GM21723 (cell line): ENCODE measurements around the gene GRM8.

Experiments
- ATAC-seq: cut with Tn5 transposase; IDR thresholded peaks from one replicate; pipeline ENCODE4 v1.9.1; 2021; ENCODE audit warnings: mild to moderate bottlenecking, moderate library complexity; ENCODE audit not compliant: unreplicated experiment

GRM8 gene

DNA sequence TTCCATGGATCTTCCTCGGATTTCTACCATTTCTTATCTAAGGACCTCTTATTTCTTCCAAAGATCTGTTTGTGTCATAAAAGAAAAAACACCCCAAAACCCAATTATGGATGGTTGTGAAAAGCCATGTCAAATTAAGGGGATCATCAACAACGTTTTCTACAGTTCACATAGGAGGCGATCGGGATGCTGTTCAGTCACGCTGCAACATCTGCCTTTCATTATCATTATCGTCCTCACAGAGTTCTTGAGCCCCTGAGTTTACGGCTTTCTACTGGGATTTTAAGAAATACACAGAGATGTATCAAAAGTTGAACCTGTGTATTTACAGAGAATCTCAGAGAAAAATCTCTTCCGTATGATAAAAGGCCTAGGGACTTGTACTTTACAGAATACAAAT, 101.4 kb downstream of the GRM8 start:
- ATAC-seq = no peak

DNA sequence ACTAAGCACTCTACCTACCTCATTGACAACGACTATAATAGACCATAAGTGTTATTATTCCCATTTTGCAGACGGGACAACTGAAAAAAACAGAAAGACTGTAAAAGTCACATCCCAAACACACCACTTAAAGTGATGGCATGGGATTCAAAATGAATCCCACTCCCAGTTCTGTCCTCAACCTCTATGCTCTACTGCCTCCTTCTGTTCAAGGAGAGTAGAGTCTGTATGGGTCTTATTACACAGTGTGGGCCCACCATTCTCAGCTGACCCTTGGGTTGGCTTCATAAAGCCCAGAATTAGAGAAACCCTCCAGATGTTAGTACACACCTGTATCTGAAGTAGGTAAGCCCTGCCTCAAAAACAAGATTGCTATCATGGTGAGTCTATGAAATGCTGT, 102.2 kb downstream of the GRM8 start:
- no peak for ATAC-seq

DNA sequence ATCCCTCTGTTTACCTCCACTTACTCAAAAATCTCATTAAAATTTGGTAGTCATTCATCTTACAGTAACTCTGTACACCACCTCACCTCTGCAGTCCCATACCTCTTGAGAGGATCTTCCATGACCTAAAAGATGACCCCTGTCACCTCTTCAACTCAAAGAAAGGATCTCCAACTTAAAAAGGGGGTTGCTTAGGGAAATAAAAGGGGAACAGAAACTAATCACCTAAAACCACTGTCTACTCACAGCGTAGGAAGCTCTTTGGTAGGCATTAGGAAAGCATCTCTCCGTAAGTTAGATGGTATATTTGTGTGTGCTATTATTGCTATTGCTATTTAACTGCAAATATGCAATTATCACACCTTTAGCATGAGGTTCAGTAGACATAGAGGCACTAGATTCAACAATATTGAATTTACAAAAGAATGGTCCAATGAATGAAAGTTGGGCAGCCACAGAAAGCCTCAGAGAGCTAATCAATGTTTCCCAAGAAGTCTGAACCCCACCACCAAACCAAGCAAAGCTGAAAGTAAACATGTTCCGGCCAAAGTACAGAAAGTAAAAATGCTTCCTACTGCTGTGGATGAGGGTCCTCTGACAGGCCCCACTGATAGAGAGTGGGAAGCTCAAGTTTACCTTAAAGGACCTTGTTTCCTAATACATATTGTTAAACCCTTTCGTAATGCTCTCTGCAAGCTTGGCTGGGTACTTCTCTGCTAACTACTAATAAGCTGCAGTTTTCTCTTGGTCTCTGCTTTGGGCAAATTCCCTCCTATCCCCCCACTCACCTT, 105.8 kb downstream of the GRM8 start:
- no peak for ATAC-seq

DNA sequence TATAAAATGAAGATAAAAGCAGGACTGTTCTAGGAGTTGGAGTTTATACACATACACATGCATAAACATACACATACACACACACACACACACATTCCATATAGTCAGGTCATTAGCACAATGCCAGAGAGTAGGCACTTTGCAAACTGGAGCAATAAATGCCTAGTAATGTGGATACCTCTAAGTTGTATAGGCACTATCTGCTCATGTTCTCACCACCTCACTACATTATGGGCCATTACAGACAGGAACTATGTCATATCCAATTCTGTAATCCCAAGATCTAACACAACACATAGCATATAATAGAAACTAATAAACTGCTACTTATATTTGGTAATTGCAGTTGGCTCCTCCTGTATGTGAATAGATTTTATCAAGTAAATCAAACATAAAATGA, 115.6 kb downstream of the GRM8 start:
- no peak for ATAC-seq

DNA sequence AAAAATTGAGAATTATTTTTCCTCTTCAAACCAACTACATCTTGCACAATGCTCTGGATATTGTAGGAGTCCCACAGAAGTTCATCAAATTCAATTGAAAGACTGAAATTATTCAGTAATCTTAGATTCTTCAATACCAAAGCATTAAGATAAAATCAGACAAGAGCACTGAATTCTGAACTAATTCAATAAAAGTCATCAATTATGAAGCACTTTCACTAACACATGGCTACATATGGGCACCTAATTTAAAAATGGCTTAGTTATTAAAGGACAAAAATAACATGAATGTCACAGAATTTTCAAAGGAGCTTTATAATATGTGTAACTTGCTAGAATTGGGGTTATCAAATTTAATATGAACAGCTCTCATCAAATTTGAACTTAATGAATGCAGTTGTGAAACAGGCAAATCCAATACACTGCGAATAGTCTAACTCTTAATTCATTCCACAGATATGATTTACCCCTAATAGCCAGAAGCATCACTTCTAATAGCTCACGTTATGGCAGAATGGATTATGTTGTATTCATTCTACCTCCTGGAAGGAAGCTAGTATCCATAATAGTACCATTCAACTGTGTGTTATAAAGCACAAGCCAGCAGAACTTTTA, 116.8 kb downstream of the GRM8 start:
- no peak for ATAC-seq

DNA sequence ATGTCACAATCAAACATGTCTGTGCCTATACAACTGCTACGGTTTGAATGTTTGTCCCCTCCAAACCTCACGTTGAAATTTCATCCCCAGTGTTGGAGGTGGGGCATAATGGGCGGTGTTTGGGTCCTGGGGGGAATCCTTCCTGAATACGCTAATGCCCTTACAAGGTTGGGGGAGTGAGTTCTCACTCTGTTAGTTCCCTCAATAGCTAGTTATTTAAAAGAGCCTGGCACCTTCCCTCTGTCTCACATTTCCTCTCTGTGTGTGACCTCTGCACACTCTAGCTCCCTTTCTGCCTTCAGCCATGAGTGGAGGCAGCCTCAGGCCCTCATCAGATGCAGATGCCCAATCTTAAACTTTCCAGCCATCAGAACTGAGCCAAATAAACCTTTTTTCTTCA, 129.5 kb downstream of the GRM8 start:
- no peak for ATAC-seq

DNA sequence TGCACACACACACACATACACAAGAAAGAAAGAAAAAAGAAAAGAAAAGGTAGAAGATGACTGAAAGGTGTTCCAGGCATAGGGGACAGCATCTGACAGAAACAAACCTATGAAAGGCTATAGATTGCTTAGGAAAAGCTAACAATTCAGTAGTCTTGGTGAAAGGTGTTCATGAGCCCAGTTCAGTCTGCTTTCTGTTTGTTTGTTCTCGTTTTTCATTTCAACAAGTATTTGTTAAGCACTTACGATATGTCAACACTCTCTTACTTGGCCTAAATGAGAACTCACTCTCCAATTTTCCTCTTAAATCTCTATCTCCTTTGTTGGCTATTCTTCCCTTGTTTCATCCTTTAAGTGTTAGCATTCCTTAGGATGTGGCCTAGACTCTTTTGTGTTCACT, 133.2 kb downstream of the GRM8 start:
- ATAC-seq = no peak

DNA sequence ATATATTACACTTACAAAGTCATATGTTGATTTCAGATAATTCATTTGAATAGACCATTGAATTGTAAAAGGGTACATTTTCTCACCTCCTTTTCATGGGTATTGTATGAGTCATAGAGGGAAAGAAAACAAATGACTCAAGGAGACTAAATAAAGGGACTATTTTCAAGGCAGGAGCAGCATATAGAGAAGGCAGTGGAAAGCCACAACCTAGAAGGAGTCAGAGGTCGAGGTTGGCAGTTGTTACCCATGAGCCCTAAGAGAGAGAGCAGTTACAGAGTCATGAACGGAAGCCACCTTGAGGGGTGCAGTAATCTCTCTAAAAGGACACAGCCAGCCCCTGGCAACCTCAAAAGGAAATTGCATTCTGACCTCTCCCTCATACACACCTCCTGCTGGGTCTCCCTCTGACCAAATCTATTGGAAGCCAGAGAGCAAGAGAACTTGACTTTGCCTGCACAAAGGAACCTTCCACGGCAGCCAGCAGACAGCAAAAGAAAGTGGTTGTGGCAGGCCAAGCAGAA, 137.9 kb downstream of the GRM8 start:
- ATAC-seq = no peak

DNA sequence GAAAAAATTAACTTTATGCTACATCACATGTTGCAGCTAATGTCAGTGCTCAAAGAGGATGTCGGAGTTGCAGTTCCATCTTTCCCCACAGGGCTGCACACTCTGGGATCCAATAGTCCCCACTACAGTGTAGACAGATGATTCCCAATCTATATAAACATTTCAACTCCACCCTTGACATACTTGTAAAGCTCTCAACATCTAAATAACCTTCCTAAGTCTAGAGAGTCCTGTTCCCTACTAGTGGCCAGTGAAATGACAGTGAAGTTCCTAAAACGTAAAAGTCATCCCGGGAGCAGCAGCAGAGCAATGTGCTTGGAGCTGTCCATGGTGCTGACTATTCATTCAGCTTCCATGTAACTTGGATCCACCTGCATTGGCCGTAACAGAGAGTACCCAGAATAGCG, 145.1 kb downstream of the GRM8 start:
- peak; percentile 92 for ATAC-seq

DNA sequence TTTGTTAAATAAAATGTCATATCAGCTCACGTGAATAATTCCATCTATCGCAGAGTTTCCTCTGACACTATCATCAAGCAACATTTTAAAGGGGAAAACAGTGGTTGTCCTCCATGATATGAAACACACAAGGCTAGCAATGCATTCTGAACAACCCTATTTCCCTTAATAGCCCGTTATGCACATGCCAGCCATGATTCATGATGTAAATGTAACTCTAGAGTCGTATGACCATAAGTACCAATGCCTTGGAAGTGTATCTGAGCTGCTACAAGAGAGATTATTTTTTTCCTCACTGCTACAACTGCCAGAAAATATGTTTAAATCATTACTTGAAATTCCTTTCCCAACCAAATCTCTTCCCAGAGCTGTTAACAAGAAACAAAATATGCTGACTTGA, 159.4 kb downstream of the GRM8 start:
- ATAC-seq = no peak

DNA sequence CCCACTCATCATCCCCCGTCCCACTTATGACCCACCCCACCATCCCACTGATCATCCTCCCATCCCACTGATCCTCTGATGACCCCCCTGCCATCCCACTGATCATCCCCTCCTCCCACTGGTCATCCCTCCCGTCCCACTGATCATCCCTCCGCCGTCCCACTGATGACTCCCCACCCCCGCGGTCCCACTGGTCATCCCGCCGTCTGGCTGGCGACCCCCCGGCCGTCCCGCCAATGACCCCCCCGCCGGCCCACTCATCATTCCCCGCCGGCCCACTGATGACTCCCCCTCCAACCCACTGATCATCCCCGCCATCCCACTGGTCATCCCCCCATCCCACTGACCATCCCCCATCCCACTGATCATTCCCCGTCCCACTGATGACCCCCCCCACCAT, 161.1 kb downstream of the GRM8 start:
- ATAC-seq = no peak

DNA sequence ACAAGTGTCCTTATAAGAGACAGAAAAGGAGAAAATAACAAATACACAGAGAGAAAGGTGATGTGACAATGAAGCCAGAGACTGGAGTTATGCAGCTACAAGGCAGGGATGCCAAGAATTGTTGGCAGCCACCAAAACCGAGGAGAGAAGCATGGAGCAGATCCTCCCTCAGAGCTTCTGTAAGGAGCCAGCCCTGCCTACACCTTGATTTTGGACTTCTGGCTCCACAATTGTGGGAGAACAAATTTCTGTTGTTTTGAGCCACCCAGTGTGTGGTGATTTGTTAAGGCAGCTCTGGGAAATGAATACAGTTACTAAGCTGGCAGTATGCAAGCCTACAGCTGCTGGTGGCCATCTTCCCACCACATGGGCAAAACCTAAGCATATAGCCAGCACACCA, 163.6 kb downstream of the GRM8 start:
- no peak for ATAC-seq

DNA sequence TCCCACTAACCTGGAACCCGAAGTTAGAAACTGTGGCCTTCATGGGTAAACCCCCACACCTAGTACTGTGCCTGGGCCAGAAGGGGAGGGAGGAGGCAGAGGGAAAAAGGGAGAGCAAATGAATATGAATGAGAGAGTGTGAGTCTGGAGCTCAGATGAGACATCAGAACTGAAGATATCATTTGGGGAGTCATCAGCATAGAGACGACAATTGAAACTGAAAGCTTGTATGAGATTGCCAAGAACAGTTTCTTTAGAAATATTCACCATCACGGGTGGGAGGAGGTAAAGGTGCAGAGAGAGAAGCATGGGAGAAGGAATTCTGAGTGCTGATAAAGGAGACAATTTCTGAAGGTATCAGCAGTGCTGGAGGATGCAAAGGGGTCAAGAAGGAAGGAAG, 171.2 kb downstream of the GRM8 start:
- no peak for ATAC-seq

DNA sequence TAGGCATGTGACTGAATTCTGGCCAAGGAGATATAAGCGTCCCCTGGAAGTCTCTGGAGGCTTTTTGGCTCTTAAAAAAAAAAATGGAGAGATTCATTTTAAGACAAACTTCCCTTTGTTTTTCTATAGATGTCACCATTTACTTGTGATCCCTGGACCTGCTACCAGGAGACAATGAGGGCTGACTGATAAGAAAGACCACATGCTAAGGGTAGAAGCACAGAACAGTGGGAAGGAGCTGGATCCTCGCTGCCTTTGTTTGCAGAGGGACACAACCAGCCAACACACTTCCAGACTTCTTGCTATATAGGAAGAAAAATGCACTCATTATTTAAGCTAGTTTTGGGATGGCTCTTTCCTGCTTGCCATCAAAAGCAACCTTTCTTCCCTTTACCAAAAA, 172.2 kb downstream of the GRM8 start:
- ATAC-seq = no peak

DNA sequence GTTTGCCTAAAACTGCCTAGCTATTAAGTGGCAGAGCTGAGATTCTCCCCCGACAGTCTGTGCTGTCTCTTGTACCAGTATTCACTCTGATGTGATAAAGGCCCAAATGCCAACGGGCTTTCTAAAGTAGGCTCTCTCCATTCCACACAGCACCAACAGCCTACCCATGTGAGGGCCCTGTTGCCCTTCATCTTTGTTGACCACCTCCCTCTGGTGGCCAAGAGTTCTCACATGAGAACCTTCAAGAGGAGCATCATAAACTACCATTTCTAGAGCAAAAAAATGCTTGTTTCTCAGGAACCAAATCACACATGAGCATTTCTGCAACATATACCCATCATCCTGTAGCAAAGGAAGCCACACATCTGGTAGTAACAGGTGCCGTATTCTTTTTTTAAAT, 185.8 kb downstream of the GRM8 start:
- ATAC-seq = peak; percentile 49

DNA sequence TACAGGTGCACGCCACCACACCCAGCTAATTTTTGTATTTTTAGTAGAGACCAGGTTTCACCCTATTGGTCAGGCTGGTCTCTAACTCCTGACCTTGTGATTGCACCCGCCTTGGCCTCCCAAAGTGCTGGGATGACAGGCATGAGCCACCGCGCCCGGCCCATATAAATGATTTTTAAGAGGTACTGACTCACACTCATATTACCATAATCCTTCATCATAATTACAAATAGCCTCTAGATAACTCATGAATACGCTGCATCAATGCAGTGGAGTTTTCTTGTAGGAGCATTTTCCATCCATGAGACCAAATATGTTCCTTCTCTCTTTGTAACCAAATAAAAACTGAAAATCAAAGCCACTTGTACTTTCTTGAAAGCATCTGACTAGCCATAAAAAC, 193.3 kb downstream of the GRM8 start:
- ATAC-seq = no peak

DNA sequence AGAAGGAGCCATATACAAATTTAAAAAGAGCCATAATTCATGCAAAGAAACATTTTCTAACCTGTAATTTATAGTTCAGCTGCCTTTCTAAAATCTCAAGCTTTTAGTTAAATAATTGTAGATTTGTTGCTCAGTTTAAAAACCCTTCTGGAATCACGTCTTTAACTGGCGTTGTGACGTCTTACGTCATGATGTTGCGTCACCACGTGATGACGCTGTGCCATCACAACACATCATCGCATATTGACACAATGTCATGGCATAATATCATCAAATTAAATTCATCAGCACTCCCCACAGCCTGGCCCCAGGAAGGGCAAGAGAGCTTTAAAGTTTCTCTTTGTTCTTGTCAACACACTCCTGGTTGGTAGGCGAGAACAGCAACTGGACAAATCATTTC, 194.8 kb downstream of the GRM8 start:
- ATAC-seq = no peak

DNA sequence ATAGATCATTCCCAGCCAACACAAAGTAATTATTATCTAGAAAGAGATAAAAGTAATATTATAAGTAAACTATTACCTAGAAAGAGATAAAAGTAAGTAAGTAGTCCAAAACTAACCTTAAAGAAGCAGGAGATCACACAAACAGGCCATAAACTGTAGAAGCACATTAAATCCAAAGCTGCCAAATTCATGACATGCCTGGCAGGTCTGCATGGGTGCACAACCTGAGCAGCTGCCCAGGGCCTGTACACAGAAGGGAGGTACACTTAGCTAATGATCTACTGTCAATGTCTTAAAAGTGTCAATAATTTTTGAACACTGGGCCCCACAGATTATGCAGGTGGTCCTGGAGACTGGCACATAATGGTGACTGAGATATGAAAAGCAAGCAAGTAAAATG, 196.5 kb downstream of the GRM8 start:
- ATAC-seq = no peak

DNA sequence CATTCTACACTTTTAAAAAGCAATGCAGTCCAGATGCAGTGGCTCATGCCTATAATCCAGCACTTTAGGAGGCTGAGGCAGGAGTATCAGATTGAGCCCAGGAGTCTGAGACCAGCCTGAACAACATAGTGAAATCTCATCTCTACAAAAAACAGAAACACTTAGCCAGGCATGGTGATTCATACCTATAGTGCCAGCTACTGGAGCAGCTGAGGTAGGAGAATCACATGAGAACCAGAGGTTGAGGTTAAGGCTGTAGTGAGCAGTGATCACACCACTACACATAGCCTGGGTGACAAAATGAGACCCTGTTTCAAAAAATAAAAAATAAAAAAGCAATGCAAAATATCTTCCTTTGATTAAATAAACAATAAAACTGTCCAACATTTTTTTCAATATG, 205.2 kb downstream of the GRM8 start:
- ATAC-seq = no peak

DNA sequence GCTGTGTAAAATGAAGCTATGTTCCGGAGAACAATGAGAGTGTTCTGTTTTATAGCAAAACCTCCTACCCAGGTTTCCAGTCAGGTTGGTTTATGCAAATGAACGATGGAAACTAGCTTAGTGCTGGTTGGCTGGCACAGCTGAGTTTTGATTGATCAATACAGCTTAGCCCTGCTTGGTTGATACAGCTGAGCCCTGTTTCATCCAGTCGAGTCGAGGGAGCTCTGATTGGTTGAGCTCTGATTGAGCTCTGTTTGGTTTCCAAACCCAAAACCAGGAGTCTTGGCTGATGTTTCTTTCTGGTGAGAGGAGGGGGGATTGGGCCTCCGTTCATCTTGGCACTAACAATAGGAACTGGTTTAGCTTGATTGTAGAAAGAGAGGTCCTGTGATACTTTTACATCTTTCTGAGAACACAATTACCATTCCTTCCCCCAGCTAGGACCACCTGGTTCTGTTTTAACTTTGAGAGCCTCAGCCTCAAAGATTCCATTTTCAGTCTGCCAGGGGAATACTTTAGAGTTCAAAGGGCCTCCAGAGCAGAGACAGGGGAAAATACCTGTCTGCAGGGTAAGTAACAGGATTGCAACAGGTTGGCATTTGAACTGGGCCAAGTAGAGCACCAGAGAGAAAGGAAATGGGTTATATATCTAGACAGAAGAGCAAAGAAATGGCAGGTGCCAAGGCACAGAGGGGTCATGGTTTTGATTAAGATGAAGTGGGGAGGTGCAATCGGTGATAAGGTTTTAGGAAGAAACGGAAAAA, 210.9 kb downstream of the GRM8 start:
- no peak for ATAC-seq

DNA sequence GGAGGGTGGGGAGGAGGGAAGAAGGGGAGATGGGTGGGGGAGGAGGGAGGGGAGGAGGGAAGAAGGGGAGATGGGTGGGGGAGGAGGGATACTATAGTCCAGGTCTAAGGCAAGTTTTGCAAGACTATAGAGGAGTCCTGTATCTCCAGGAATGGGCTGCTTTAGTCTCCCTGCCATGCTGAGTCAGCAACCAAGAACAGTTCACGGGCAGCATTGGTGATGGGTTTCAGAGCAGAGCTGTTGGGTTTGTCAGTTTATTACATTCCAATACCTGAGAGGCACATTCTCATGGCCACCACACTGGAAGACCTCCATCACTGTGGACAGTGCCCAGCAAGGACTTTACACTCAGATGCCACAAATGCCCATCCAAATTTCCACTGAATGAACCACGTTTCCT, 212.7 kb downstream of the GRM8 start:
- ATAC-seq = no peak

DNA sequence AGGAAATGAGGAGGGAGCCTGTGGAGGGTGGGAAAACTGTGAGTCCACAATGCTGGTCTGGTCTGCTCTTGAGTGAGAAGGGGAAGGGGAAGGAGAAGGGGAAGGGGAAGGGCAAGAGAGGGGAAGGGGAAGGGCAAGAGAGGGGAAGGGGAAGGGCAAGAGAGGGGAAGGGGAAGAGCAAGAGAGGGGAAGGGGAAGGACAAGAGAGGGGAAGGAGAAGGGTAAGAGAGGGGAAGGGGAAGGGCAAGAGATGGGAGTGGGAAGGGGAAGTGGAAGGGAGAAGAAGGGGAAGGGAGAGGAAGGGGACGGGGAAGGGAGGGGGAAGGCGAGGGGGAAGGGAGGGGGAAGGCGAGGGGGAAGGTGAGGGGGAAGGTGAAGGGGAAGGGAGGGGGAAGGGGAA, 213.2 kb downstream of the GRM8 start:
- ATAC-seq = no peak
